Cardiac muscle cell (in vitro differentiated cells and primary cell): ENCODE measurements around the gene COMMD10. TPM values are rescaled to one million over a fixed set of nuclear protein-coding genes. Genes with fewer than 3 reads are reported as not detected.

Source experiments
- DNase-seq, 2 donors: peaks; one replicate each; pipeline versions ENCODE4 v3.0.0 to v3.0.0-alpha.2; 2010 to 2017; ENCODE audit warnings: low read depth in 1 of 2, low spot score in 1 of 2
- H3K27ac ChIP-seq: fragments of 200-600 bp; sonication (generic); 2 replicates; pipeline ENCODE4 v1.5.1; 2016
- H3K27me3 ChIP-seq: fragments of 200-600 bp; sonication (generic); 2 replicates; pipeline ENCODE4 v1.6.0; 2016; ENCODE audit warnings: control low read depth
- H3K36me3 ChIP-seq: fragments of 200-600 bp; sonication (generic); 2 replicates; pipeline ENCODE4 v1.5.1; 2016; ENCODE audit warnings: control low read depth
- H3K4me1 ChIP-seq: fragments of 200-600 bp; sonication (generic); 2 replicates; pipeline ENCODE4 v1.8.1; 2017; ENCODE audit warnings: low read depth, mild to moderate bottlenecking, mixed run types
- H3K4me3 ChIP-seq: fragments of 200-600 bp; sonication (generic); 2 replicates; pipeline ENCODE4 v1.5.1; 2016; ENCODE audit warnings: mild to moderate bottlenecking
- H3K9me3 ChIP-seq: fragments of 200-600 bp; sonication (generic); 2 replicates; pipeline ENCODE4 v1.5.1; 2017; ENCODE audit warnings: low read depth, mild to moderate bottlenecking, control low read depth
- polyA plus RNA-seq: library from polyadenylated mRNA; unstranded; fragments of >200 nt; fragmentation: Nextera tagmentation; extraction: Ambion mirVana; gene quantifications from 2 replicates; pipeline ENCODE4 v1.2.1, GENCODE V29; 2016
- total RNA-seq: library from RNA; depleted of rRNA; stranded (reverse); fragments of >200 nt; gene quantifications from 2 replicates; pipeline ENCODE4 v1.2.3, GENCODE V29; 2016
- TF ChIP-seq, protein P1 (sequence below): IDR thresholded peaks from 2 replicates; pipeline ENCODE4 v1.5.1; 2012; ENCODE audit warnings: low read depth, mild to moderate bottlenecking, low read length

COMMD10 gene
- total and polyA plus RNA-seq, 2 experiments from 2014 or later, result 23.4 to 58.8 TPM

DNA sequence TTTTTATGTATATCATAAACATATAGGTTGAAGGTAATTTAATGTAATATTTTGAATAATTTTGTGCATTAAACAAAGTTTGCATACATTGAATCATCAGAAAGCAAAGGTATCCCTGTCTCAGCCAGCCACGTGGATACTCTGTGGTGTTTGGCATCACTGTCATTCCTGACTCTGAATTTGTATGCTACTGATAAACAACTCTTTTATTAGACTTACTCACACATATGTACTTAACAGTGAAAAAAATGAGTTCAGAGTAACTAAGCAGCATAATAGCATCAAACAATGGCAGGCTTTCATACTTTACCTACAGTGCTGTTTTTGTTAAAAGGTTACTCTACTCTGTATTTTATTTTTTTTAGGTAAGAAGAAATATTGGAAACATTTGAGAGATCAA, 171.9 kb downstream of the COMMD10 start:
- Histone ChIP-seq H3K9me3 (no peaks in the 10 kb centered on the region), H3K27me3 (no peaks in the 10 kb centered on the region), H3K27ac (no peak overlapping the region), H3K4me3 (no peak overlapping the region), H3K36me3 (no peaks in the 10 kb centered on the region), H3K4me1 (no peaks in the 10 kb centered on the region)
- no peak for DNase-seq
- TF ChIP-seq, protein P1, sequence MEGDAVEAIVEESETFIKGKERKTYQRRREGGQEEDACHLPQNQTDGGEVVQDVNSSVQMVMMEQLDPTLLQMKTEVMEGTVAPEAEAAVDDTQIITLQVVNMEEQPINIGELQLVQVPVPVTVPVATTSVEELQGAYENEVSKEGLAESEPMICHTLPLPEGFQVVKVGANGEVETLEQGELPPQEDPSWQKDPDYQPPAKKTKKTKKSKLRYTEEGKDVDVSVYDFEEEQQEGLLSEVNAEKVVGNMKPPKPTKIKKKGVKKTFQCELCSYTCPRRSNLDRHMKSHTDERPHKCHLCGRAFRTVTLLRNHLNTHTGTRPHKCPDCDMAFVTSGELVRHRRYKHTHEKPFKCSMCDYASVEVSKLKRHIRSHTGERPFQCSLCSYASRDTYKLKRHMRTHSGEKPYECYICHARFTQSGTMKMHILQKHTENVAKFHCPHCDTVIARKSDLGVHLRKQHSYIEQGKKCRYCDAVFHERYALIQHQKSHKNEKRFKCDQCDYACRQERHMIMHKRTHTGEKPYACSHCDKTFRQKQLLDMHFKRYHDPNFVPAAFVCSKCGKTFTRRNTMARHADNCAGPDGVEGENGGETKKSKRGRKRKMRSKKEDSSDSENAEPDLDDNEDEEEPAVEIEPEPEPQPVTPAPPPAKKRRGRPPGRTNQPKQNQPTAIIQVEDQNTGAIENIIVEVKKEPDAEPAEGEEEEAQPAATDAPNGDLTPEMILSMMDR, result no peak

DNA sequence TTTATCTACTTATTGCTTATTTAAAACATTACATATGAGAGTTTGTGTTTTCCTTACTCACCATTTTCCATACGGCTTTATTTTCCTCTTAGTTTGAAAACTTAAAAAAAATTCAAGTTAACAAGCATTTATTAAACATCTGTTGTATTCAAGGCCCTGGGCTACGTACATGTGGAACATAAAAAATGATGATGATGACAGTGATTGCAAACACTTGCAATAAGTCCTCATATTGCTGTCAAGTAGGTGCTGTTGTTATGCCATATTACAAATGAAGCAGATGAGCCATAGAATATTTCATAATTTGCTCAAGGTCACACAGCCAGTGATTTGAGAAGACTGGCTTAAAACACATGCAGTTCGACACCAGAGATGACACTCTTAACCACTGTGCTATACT, 180.6 kb downstream of the COMMD10 start:
- no peaks in the 10 kb centered on the region for H3K36me3 ChIP-seq
- no peaks in the 10 kb centered on the region for H3K9me3 ChIP-seq
- no peak overlapping the region for H3K4me3 ChIP-seq
- DNase-seq, result no peak
- no peaks in the 10 kb centered on the region for H3K27me3 ChIP-seq
- no peaks in the 10 kb centered on the region for H3K4me1 ChIP-seq
- no peak overlapping the region for H3K27ac ChIP-seq
- TF ChIP-seq, protein P1, result no peak

DNA sequence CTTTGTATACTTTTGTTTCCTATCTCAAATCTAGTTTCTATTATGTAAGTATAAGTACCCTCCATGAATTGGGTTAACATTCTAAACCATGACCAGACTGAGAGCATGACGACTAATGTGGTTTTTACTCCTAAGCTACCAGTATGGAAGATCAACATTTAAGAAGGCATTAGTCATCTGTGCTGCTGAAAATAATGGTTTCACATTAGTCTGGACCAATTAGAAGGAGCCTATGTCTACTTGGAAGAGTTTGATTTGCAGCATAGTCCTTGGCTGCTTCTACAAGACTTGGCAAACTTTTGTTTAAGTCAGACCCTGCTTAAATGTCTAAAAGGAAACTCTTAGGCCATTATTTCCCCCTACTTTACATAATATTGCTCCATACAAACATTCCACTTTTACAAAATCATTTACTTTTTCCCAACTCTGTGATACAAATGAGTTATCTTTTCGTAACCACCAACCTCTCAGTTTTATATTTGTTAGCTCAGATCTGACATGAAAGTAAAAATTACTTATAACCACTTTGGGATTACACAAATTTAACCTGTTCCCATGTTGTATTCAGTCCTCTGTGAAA, 186.7 kb downstream of the COMMD10 start:
- no peak for DNase-seq

DNA sequence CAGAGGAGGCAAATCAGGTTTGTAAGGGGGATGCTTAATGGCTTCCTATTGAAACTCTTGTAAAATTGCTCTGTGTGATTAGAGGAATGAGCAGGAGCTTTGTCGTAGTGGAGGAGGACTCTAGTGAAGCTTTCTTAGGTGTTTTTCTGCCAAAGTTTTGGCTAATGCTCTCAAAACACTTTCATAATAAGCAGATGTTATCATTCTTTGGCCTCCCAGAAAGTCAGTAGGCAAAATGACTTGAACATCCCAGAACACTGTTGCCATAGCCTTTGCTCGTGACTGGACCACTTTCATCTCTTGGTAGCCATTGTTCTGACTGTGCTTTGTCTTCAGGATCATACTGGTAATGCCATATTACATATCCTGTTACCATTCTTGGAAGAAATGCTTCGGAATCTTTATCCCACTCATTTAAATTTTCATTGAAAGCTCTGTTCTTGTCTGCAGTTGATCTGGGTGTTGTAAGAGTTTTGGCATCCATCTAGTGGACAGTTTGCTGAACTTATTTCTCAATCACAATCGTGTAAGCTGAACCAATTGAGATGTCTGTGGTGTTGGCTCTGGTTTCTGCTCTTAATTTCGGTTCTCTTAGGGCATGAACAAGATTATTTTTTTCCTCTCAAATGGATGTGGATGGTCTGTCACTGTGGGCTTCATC, 187.6 kb downstream of the COMMD10 start:
- no peaks in the 10 kb centered on the region for H3K27me3 ChIP-seq
- no peaks in the 10 kb centered on the region for H3K36me3 ChIP-seq
- H3K4me3 ChIP-seq, result no peak overlapping the region
- TF ChIP-seq, protein P1, result no peak
- no peaks in the 10 kb centered on the region for H3K9me3 ChIP-seq
- no peaks in the 10 kb centered on the region for H3K4me1 ChIP-seq
- H3K27ac ChIP-seq, result no peak overlapping the region
- peak in 1 of 2 donors; percentile 61 for DNase-seq

More for the DNA sequence above, 186.7 kb downstream of the COMMD10 start:
- TF ChIP-seq, protein P1, result no peak
- no peaks in the 10 kb centered on the region for H3K4me1 ChIP-seq
- H3K9me3 ChIP-seq, result no peaks in the 10 kb centered on the region
- no peak overlapping the region for H3K4me3 ChIP-seq
- no peak overlapping the region for H3K27ac ChIP-seq
- no peaks in the 10 kb centered on the region for H3K27me3 ChIP-seq
- H3K36me3 ChIP-seq, result no peaks in the 10 kb centered on the region

DNA sequence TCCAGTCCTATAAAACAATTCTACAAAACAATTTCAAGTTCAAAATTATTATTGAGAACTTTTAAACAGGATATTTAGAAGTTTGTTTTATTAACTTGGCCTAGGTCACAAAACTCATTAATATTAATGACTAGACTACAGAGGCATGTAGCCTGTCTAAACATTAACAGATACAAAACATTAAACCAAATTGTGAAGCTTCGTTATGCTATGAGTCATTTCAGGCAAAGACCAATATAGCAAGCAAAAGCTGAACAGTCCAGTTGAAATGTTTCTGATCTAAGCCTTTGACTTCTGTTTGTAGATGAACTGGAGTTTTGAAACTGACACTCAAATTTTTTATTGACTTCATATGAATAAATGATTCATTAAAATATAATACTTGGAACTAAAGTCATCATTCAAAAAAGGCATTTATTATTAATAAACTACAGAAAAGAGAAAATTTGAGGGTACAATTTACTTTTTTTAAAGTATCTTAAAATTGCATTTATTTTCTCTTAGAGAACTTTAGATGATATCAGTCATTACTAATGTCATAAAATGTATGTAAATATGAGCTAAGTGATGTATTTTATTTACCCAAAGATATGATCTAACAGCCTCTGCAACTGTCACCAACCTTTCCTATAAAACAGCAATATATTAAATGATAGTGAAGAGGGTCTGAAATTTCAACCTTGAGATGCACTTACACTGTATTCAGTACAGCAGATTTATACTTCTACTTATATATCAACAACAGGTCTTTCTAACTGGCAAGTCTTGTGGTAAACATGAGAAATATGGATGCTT, 188.8 kb downstream of the COMMD10 start:
- no peaks in the 10 kb centered on the region for H3K4me1 ChIP-seq
- no peak for DNase-seq
- no peaks in the 10 kb centered on the region for H3K9me3 ChIP-seq
- no peaks in the 10 kb centered on the region for H3K36me3 ChIP-seq
- H3K27me3 ChIP-seq, result no peaks in the 10 kb centered on the region
- H3K27ac ChIP-seq, result no peak overlapping the region
- H3K4me3 ChIP-seq, result no peak overlapping the region
- TF ChIP-seq, protein P1, result no peak
